H1 (cell line): Measurements from ENCODE around the gene NEDD4L. TPM values are rescaled to one million over a fixed set of nuclear protein-coding genes. Genes with fewer than 3 reads are reported as not detected.

Experiments used
- EZH2 ChIP-seq: fragments of 200-600 bp; sonication (generic); IDR thresholded peaks from 2 replicates; pipeline ENCODE4 v1.7.1; 2012; ENCODE audit warnings: low read depth, mild to moderate bottlenecking, moderate library complexity, low read length, inconsistent platforms; ENCODE audit not compliant: severe bottlenecking
- KDM5A ChIP-seq: fragments of 200-600 bp; IDR thresholded peaks from 2 replicates; pipeline ENCODE4 v1.7.1; 2012; ENCODE audit warnings: mild to moderate bottlenecking, low read length, inconsistent platforms, mixed read lengths
- MAX ChIP-seq: IDR thresholded peaks from 2 replicates; pipeline ENCODE4 v1.6.1; 2012; ENCODE audit warnings: inconsistent platforms
- NANOG ChIP-seq: IDR thresholded peaks from 2 replicates; pipeline ENCODE4 v1.6.1; 2011; ENCODE audit warnings: low read length, low read depth, mild to moderate bottlenecking, inconsistent platforms; ENCODE audit not compliant: insufficient read depth, poor library complexity, severe bottlenecking
- PHF8 ChIP-seq: fragments of 200-600 bp; sonication (generic); conservative IDR thresholded peaks from 2 replicates; pipeline ENCODE4 v1.7.1; 2012; ENCODE audit warnings: low read depth, mild to moderate bottlenecking, inconsistent platforms, low read length, moderate library complexity
- SP1 ChIP-seq: IDR thresholded peaks from 2 replicates; pipeline ENCODE4 v1.6.1; 2011; ENCODE audit warnings: low read depth, low read length
- SP2 ChIP-seq: IDR thresholded peaks from 2 replicates; pipeline ENCODE4 v1.6.1; 2012; ENCODE audit warnings: mild to moderate bottlenecking, low read length, inconsistent platforms
- polyA plus RNA-seq, 7 experiments: library from polyadenylated mRNA; depleted of rRNA in 3 of 7; stranded (reverse) in 5 of 7; unstranded in 2 of 7; fragments of >200 nt in 5 of 7; fragments of 200-250 nt in 2 of 7; gene quantifications; 1 replicate in 5 of 7; 2 replicates in 1 of 7; 4 replicates in 1 of 7; pipeline versions ENCODE4 v1.2.1 to v1.2.3, GENCODE V29; 2011 to 2013; ENCODE audit warnings: missing spikeins in 2 of 7, mixed read lengths in 2 of 7
- total RNA-seq: library from RNA; stranded (reverse); fragmentation: NEBNext Ultra II Directional; extraction: Animal tissue kit (Norgen Biotek cat#: 25700); gene quantifications from 2 replicates; pipeline ENCODE4 v1.2.1, GENCODE V29; 2021
- TF ChIP-seq, protein P1 (sequence below): IDR thresholded peaks from 2 replicates; pipeline ENCODE4 v1.6.1; 2012; ENCODE audit warnings: low read length, inconsistent platforms

Gene NEDD4L
- total and polyA plus RNA-seq, 2 of the 8 experiments (the other 6 are each of a cell fraction or from before 2014, with no cell fraction given) = 37.3 to 69.8 TPM

- TF ChIP-seq, protein P1, sequence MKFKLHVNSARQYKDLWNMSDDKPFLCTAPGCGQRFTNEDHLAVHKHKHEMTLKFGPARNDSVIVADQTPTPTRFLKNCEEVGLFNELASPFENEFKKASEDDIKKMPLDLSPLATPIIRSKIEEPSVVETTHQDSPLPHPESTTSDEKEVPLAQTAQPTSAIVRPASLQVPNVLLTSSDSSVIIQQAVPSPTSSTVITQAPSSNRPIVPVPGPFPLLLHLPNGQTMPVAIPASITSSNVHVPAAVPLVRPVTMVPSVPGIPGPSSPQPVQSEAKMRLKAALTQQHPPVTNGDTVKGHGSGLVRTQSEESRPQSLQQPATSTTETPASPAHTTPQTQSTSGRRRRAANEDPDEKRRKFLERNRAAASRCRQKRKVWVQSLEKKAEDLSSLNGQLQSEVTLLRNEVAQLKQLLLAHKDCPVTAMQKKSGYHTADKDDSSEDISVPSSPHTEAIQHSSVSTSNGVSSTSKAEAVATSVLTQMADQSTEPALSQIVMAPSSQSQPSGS = no peak
- no peak for TF ChIP-seq KDM5A
- no peak for TF ChIP-seq PHF8
- TF ChIP-seq NANOG = no peak
- no peak for TF ChIP-seq EZH2
- TF ChIP-seq MAX = no peak
- no peak for TF ChIP-seq SP1
- no peak for TF ChIP-seq SP2
Observed at GRCh38 chr18:58298251-58299134, 254.5 kb downstream of the NEDD4L start (continued).
